SK-N-SH (cell line): ENCODE results near the gene EVPL. TPM values are rescaled to one million over a fixed set of nuclear protein-coding genes. Genes with fewer than 3 reads are reported as not detected.

Experiments used
- CTCF ChIA-PET: fragments of 300-600, 350-600 bp; formaldehyde crosslinking; extraction: SDS; loops from one replicate; lab custom pipeline; 2021; lab: Yijun Ruan, JAX
- POLR2A ChIA-PET: fragments of 350-600 bp; sonication (Branson Sonifier 250); formaldehyde crosslinking; extraction: SDS; loops from one replicate; lab custom pipeline; 2020; ENCODE audit warnings: antibody characterized with exemption, inconsistent platforms; lab: Yijun Ruan, JAX
- DNase-seq: peaks from one replicate; pipeline ENCODE4 v3.0.0; 2012
- H2AFZ ChIP-seq: fragments of 200-600 bp; sonication (generic); 2 replicates; pipeline ENCODE4 v1.8.1; 2016; ENCODE audit warnings: antibody characterized with exemption, mild to moderate bottlenecking, low read depth
- H3F3A ChIP-seq: fragments of 200-600 bp; sonication (generic); replicated peaks from 2 replicates; pipeline ENCODE3; 2016; ENCODE audit warnings: antibody characterized with exemption, mild to moderate bottlenecking; ENCODE audit not compliant: insufficient read depth
- H3K27ac ChIP-seq, 2 experiments: fragments of 200-500 bp in 1 of 2; fragments of 200-600 bp in 1 of 2; sonication (Bioruptor generic) in 1 of 2; sonication (generic), shearing (Covaris generic) in 1 of 2; 2 replicates each; pipeline versions ENCODE4 v1.5.1 to v1.6.1; 2014 to 2016; ENCODE audit warnings: low read depth in 2 of 2, inconsistent platforms in 1 of 2, low read length in 1 of 2, mild to moderate bottlenecking in 1 of 2, mixed read lengths in 1 of 2
- H3K27me3 ChIP-seq: fragments of 200-600 bp; sonication (generic), shearing (Covaris generic); 2 replicates; pipeline ENCODE4 v1.6.1; 2016; ENCODE audit warnings: mixed run types; ENCODE audit not compliant: insufficient read depth
- H3K36me3 ChIP-seq, 2 experiments: fragments of 200-500 bp in 1 of 2; fragments of 200-600 bp in 1 of 2; sonication (Bioruptor generic) in 1 of 2; sonication (generic) in 1 of 2; replicated peaks in 1 of 2; 2 replicates each; pipeline versions ENCODE3 to v1.5.1; 2014 to 2016; ENCODE audit warnings: low read length in 1 of 2, mild to moderate bottlenecking in 1 of 2; ENCODE audit not compliant: insufficient read depth in 2 of 2, control insufficient read depth in 1 of 2
- H3K4me1 ChIP-seq, 2 experiments: fragments of 200-500 bp in 1 of 2; fragments of 200-600 bp in 1 of 2; sonication (Bioruptor generic) in 1 of 2; sonication (generic), shearing (Covaris generic) in 1 of 2; 2 replicates each; pipeline versions ENCODE4 v1.5.1 to v1.6.1; 2014 to 2016; ENCODE audit warnings: low read depth in 1 of 2, low read length in 1 of 2, mixed run types in 1 of 2; ENCODE audit not compliant: insufficient read depth in 2 of 2, control insufficient read depth in 1 of 2
- H3K4me2 ChIP-seq: fragments of 200-600 bp; sonication (generic), shearing (Covaris generic); 2 replicates; pipeline ENCODE4 v1.6.1; 2017; ENCODE audit warnings: mixed run types
- H3K4me3 ChIP-seq, 2 experiments: fragments of 200-500 bp in 1 of 2; fragments of 200-600 bp in 1 of 2; sonication (Bioruptor generic) in 1 of 2; sonication (generic), shearing (Covaris generic) in 1 of 2; 2 replicates each; pipeline versions ENCODE4 v1.5.1 to v1.8.1; 2014 to 2016; ENCODE audit warnings: low read depth in 2 of 2, inconsistent platforms in 1 of 2, low read length in 1 of 2, mild to moderate bottlenecking in 1 of 2, mixed read lengths in 1 of 2, moderate library complexity in 1 of 2
- H3K79me2 ChIP-seq: fragments of 200-600 bp; sonication (generic); 2 replicates; pipeline ENCODE4 v1.8.1; 2017; ENCODE audit warnings: mild to moderate bottlenecking; ENCODE audit not compliant: insufficient read depth
- H3K9ac ChIP-seq: fragments of 200-600 bp; sonication (generic); 2 replicates; pipeline ENCODE4 v1.6.1; 2017; ENCODE audit warnings: mixed run types
- H3K9me2 ChIP-seq: fragments of 200-600 bp; sonication (generic); 2 replicates; pipeline ENCODE4 v1.6.1; 2017; ENCODE audit warnings: mixed run types
- H3K9me3 ChIP-seq: fragments of 200-600 bp; sonication (generic); 2 replicates; pipeline ENCODE4 v1.6.1; 2017; ENCODE audit warnings: mixed run types, mild to moderate bottlenecking, moderate library complexity
- H4K20me1 ChIP-seq: fragments of 200-600 bp; sonication (generic); 2 replicates; pipeline ENCODE4 v1.6.1; 2017; ENCODE audit warnings: mild to moderate bottlenecking, mixed run types; ENCODE audit not compliant: insufficient read depth
- CHD2 ChIP-seq: fragments of 150-350 bp; IDR thresholded peaks from 2 replicates; pipeline ENCODE4 v1.6.1; 2018; ENCODE audit warnings: low read length; ENCODE audit not compliant: partially characterized antibody
- ELF1 ChIP-seq: IDR thresholded peaks from 2 replicates; pipeline ENCODE4 v1.4.0; 2012
- EP300 ChIP-seq, 2 experiments: IDR thresholded peaks; 2 replicates each; pipeline versions ENCODE4 v1.4.0 to v1.6.1; 2012; ENCODE audit warnings: borderline replicate concordance in 1 of 2, low read depth in 1 of 2, low read length in 1 of 2
- FOSL2 ChIP-seq: IDR thresholded peaks from 2 replicates; pipeline ENCODE4 v1.4.0; 2012; ENCODE audit warnings: low read depth, mild to moderate bottlenecking, moderate library complexity, borderline replicate concordance
- FOXJ3 ChIP-seq: sonication (generic); formaldehyde crosslinking; IDR thresholded peaks from 2 replicates; pipeline ENCODE4 v1.5.1; 2020; ENCODE audit warnings: mild to moderate bottlenecking, missing genetic modification reagents
- FOXM1 ChIP-seq: IDR thresholded peaks from 2 replicates; pipeline ENCODE4 v1.4.0; 2012; ENCODE audit warnings: low read depth, mild to moderate bottlenecking
- GABPA ChIP-seq: IDR thresholded peaks from 2 replicates; pipeline ENCODE4 v1.4.0; 2012; ENCODE audit warnings: low read depth, mild to moderate bottlenecking
- MXI1 ChIP-seq: IDR thresholded peaks from 2 replicates; pipeline ENCODE4 v1.6.1; 2012; ENCODE audit warnings: mild to moderate bottlenecking, low read depth, low read length, improper control_type of control experiment
- RAD21 ChIP-seq: IDR thresholded peaks from 2 replicates; pipeline ENCODE4 v1.6.1; 2012; ENCODE audit warnings: mild to moderate bottlenecking, low read length
- RCOR1 ChIP-seq: fragments of 150-350 bp; IDR thresholded peaks from 2 replicates; pipeline ENCODE4 v1.6.1; 2017; ENCODE audit warnings: antibody characterized with exemption, low read length
- REST ChIP-seq: IDR thresholded peaks from 2 replicates; pipeline ENCODE4 v1.6.1; 2012; ENCODE audit warnings: mild to moderate bottlenecking, low read depth, low read length, moderate library complexity
- RFX5 ChIP-seq: IDR thresholded peaks from 2 replicates; pipeline ENCODE4 v1.6.1; 2012; ENCODE audit warnings: mild to moderate bottlenecking, improper control_type of control experiment, low read length
- SIN3A ChIP-seq: IDR thresholded peaks from 2 replicates; pipeline ENCODE4 v1.6.1; 2012; ENCODE audit warnings: low read depth, mild to moderate bottlenecking, low read length, moderate library complexity, borderline replicate concordance
- SMC3 ChIP-seq: IDR thresholded peaks from 2 replicates; pipeline ENCODE4 v1.6.1; 2012; ENCODE audit warnings: low read depth, low read length, improper control_type of control experiment
- TAF1 ChIP-seq: IDR thresholded peaks from 2 replicates; pipeline ENCODE4 v1.6.1; 2012; ENCODE audit warnings: low read depth, mild to moderate bottlenecking, low read length, moderate library complexity, borderline replicate concordance
- ZBTB33 ChIP-seq: IDR thresholded peaks from 2 replicates; pipeline ENCODE4 v1.4.0; 2012; ENCODE audit warnings: low read depth, borderline replicate concordance
- WGBS: methylation state at CpG from one replicate; pipeline ENCODE4 v1.1.6; 2017; ENCODE audit warnings: low lambda C conversion rate; 5-methylcytosine and 5-hydroxymethylcytosine counted together
- polyA plus RNA-seq, 3 experiments: library from polyadenylated mRNA; depleted of rRNA; stranded (reverse); fragments of >200 nt; gene quantifications; 2 replicates each; pipeline ENCODE4 v1.2.3, GENCODE V29; 2012
- TF ChIP-seq, protein P1 (sequence below): fragments of 150-350 bp; IDR thresholded peaks from 2 replicates; pipeline ENCODE4 v1.6.1; 2017; ENCODE audit warnings: antibody characterized with exemption, low read length, low read depth, borderline replicate concordance
- TF ChIP-seq, protein P2 (sequence below): IDR thresholded peaks from 2 replicates; pipeline ENCODE4 v1.4.0; 2012; ENCODE audit warnings: low read depth, borderline replicate concordance
- TF ChIP-seq, protein P3 (sequence below): fragments of 150-350 bp; IDR thresholded peaks from 2 replicates; pipeline ENCODE4 v1.6.1; 2016; ENCODE audit warnings: mild to moderate bottlenecking, low read depth, low read length

The EVPL gene
- polyA plus RNA-seq, 1 of the 3 experiments (the other 2 are of a cell fraction), result 0.23 TPM

DNA sequence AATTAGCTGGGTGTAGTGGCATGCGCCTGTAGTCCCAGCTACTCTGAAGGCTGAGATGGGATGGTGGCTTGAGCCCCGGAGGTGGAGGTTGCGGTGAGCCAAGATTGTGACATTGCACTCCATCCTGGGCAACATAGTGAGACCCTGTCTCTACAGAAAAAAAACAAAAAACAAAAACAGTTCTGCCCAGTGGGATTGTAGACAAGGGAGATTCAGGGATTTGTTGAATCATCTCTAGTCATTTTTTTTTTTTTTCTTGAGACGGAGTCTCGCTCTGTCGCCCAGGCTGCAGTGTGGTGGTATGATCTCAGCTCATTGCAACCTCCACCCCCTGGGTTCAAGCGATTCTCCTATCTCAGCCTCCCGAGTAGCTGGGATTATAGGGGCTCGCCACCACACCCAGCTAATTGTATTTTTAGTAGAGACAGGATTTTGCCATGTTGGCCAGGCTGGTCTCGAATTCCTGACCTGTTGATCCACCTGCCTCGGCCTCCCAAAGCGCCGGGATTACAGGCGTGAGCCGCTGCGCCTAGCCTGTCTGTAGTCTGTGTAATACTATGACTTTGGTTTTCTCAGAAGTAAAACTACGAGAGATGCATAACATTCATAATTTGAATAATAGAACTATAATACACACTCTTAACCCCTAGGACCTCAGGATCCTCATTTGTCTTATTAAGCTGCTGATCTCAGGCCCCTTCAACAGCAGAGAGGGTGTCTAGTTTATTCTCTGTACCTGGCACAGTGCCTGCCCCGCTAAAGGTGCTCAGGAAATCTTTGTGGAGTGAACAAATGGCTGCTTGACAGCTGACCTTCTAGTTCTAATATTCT is 46.7 kb downstream of the EVPL start:
- Histone ChIP-seq H3K9me2 (no peaks in the 10 kb centered on the region), H3K4me1 (peaks cover 0 to 20% of the 10 kb centered on the region in 2 experiments; a peak in 3 of 4 replicates), H2AFZ (peak overlapping the region; percentile 92; the same call in 1 of the 2 replicates), H3K79me2 (peaks cover 55% of the 10 kb centered on the region), H4K20me1 (no peaks in the 10 kb centered on the region), H3K4me3 (peak overlapping the region; percentile 68 to 87), H3K9ac (peak overlapping the region; percentile 93), H3K27ac (peak overlapping the region; percentile 96 to 98), H3K4me2 (peak overlapping the region; percentile 88), H3K27me3 (no peaks in the 10 kb centered on the region), H3K9me3 (no peaks in the 10 kb centered on the region), H3K36me3 (peaks cover 2 to 16% of the 10 kb centered on the region in 2 experiments), H3F3A (peaks cover 44% of the 10 kb centered on the region)
- TF ChIP-seq EP300 (IDR thresholded peaks at IDR 0.05; ENCODE audit: borderline replicate concordance in 1 of 2, low read depth in 1 of 2, low read length in 1 of 2) (no peak), RFX5 (no peak), TAF1 (no peak), RAD21 (no peak), RCOR1 (no peak), MXI1 (no peak), GABPA (no peak), SIN3A (no peak), FOXM1 (no peak), FOSL2 (no peak), CHD2 (no peak), ELF1 (no peak), SMC3 (no peak), ZBTB33 (no peak), FOXJ3 (no peak), REST (no peak)
- TF ChIP-seq, protein P1, sequence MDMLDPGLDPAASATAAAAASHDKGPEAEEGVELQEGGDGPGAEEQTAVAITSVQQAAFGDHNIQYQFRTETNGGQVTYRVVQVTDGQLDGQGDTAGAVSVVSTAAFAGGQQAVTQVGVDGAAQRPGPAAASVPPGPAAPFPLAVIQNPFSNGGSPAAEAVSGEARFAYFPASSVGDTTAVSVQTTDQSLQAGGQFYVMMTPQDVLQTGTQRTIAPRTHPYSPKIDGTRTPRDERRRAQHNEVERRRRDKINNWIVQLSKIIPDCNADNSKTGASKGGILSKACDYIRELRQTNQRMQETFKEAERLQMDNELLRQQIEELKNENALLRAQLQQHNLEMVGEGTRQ, result no peak
- TF ChIP-seq, protein P2, sequence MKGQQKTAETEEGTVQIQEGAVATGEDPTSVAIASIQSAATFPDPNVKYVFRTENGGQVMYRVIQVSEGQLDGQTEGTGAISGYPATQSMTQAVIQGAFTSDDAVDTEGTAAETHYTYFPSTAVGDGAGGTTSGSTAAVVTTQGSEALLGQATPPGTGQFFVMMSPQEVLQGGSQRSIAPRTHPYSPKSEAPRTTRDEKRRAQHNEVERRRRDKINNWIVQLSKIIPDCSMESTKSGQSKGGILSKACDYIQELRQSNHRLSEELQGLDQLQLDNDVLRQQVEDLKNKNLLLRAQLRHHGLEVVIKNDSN, result no peak
- TF ChIP-seq, protein P3, sequence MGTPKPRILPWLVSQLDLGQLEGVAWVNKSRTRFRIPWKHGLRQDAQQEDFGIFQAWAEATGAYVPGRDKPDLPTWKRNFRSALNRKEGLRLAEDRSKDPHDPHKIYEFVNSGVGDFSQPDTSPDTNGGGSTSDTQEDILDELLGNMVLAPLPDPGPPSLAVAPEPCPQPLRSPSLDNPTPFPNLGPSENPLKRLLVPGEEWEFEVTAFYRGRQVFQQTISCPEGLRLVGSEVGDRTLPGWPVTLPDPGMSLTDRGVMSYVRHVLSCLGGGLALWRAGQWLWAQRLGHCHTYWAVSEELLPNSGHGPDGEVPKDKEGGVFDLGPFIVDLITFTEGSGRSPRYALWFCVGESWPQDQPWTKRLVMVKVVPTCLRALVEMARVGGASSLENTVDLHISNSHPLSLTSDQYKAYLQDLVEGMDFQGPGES, result no peak
- POLR2A ChIA-PET, result interaction anchor here (0.6 to 0.7 kb wide), 2 partner anchors 156 to 307 kb away, joined by 3 to 4 read pairs; no protein-coding TSS in a partner anchor
- WGBS, result 90% methylated on average over 18 of the region's 18 CpGs
- CTCF ChIA-PET, result interaction anchor here (1.0 to 1.8 kb wide), 5 partner anchors 14 to 34 kb away, joined by 4 to 13 read pairs (median 5); partner anchors contain the start of gene CDK3
- DNase-seq, result no peak
